ENCODE data around the gene SH2B3.

SH2B3 gene

DNA sequence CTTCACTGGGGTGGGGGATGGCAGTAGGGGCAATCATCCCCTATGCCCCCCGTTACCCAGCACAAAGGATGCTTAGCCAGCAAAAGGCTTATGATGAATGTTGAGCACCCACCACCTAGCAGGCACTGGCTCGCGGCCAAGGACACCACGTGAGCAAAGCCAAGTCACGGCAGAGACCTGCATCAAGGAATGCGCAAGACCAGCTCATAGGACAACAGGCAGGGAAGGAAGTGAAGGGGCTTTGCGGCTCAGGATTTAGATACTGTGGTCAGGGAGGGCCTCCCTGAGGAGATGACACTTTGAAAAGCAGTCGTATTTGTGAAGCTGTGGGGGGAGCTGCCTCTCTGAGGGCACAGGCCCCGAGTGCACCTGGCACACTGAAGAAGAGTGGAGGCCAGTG lies 32.8 kb downstream of the SH2B3 start:
- no peak for TF ChIP-seq ZFX (IDR thresholded peaks at IDR 0.05)
- TF ChIP-seq, protein P1, sequence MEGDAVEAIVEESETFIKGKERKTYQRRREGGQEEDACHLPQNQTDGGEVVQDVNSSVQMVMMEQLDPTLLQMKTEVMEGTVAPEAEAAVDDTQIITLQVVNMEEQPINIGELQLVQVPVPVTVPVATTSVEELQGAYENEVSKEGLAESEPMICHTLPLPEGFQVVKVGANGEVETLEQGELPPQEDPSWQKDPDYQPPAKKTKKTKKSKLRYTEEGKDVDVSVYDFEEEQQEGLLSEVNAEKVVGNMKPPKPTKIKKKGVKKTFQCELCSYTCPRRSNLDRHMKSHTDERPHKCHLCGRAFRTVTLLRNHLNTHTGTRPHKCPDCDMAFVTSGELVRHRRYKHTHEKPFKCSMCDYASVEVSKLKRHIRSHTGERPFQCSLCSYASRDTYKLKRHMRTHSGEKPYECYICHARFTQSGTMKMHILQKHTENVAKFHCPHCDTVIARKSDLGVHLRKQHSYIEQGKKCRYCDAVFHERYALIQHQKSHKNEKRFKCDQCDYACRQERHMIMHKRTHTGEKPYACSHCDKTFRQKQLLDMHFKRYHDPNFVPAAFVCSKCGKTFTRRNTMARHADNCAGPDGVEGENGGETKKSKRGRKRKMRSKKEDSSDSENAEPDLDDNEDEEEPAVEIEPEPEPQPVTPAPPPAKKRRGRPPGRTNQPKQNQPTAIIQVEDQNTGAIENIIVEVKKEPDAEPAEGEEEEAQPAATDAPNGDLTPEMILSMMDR (conservative IDR thresholded peaks at IDR 0.05): no peak
- H3K27ac ChIP-seq: no peak overlapping the region

DNA sequence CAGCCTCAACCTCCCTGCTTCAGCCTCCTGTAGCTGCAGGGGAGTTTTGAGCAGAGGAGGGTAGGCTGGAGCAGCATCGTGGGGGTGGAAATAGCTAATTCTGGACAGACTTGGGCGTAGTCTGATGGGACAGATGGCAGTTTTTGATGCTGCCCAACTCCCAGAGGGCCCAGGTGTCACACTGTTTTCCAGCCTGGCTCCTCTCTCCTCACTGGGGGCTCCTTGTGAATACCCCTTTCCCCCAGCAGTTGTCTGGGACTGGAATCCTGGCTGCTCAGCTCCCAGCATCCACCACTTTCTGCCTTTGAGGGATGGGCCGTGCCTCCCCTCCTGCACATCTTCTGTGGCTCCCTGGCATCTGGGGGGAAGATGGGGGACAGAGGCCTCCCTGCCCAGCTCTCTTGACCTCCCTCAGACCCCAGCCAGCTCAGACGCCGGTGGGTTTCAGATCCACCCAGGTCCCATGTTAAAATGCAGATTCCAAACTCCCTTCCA lies 34.0 kb downstream of the SH2B3 start:
- no peak for TF ChIP-seq ZFX (IDR thresholded peaks at IDR 0.05)
- TF ChIP-seq, protein P1 (conservative IDR thresholded peaks at IDR 0.05): no peak
- no peak overlapping the region for H3K27ac ChIP-seq

DNA sequence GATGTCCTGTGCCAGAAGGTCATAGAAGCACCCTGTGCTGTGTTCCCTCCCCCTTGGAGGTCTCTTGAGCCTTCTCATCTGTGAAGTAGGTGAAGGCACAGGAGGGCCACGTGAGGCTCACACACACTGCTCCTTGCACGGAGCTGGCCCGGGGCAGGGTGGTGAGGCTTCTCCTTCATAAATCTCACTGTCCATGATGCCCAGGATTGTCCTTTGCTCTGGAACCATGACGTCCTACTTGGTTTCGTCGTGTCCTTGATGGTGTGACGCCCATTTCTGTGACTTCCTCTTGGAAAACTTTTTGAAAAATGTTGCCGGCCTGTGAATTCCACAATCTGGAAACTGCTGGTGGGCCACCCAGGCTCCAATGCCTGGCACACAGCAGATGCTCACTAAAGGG lies 34.4 kb downstream of the SH2B3 start:
- H3K27ac ChIP-seq: no peak overlapping the region
- no peak for TF ChIP-seq ZFX (IDR thresholded peaks at IDR 0.05)
- TF ChIP-seq, protein P1 (conservative IDR thresholded peaks at IDR 0.05): no peak

DNA sequence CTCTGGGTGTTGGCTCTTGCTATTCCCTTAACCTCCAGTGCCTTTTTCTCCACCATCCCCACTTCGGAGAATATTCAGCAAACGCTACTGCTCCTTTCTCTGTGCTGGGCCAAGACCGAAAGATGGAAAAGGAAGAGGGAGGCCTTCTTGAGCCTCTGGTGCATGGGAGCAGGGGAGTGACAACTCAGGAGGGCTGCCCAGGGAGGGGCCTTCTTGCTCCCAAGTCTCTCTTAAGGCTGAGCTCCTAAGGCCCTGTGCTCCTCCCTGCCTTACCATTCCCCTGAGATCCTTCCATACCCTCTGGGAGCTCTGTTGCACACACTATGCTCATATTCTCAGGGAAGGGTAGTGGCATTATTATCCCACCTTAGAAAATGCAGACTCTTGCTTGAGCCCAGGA lies 34.9 kb downstream of the SH2B3 start:
- H3K27ac ChIP-seq: no peak overlapping the region
- TF ChIP-seq, protein P1 (conservative IDR thresholded peaks at IDR 0.05): no peak
- no peak for TF ChIP-seq ZFX (IDR thresholded peaks at IDR 0.05)

DNA sequence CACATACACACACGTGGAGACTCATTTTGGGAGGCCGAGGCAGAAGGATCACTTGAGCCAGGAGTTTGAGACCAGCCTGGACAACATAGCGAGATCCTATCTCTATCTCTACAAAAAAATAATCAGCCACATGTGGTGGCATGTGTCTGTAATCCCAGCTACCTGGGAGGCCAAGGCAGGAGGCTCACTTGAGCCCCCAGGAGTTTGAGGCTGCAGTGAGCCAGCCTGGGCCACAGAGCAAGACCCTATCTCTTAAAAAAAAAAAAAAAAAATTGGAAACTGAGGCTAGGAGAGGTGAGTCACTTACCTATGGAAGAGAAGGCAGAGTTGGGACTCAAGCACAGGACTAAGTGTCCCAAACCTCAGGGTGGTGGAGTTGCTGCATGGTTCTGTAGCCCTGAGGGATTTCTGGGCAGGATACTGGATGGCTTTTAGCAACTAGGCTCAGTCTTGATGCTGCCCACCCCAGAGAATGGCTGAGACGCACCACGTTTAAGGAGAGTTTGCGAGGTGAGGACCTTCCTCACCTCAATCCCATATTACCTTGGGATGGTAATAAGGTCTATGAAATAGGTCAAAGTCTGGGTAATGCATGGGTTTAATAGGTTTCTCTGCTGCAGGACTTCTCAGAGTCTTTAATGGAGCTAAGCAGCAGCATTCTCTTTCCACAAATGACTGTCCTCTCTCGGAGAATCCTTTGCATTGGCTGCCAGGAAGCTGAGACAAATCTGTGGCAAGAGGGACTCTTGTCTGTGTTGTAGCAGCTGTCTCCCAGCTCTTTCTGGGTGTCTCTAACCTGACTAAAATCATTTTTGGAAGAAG lies 35.6 kb downstream of the SH2B3 start:
- no peak for TF ChIP-seq ZFX (IDR thresholded peaks at IDR 0.05)
- TF ChIP-seq, protein P1 (conservative IDR thresholded peaks at IDR 0.05): no peak
- H3K27ac ChIP-seq: no peak overlapping the region

DNA sequence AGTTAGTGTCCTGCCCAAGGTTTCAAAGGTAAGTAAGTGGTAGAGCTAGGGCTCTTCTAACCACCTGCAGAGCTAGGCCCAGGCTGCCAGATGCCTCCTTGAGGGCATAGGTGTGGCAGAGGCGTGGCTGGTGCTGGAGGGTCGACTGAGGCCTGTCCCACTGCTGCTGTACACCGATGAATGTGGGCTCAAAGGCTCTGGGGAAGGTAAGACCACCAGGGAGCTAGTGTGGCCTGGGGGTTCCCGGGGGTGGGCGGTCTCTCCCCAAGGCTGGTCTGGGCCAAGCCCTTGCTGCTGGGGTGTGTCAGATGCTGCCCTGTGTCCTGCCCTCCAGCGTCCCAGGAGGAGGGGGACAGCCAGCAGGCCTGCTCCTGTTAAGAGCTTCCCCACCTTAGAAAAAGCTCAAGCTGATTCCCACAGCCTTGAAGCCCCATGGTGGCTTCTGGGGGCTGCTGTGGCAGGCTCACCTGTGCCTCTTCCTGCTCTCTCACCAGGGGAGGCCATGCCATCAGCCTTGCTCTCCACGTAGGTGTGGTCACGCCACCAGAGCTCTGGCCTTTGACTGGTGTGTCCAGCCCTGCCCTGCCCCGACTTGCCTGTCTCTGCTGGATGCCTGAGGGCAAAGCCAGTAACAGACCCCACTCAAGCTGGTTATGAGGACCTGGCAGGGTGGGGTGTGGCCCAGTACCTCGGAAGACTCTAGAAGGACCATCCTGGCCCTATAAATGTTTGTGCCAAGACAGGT lies 36.8 kb downstream of the SH2B3 start:
- no peak for TF ChIP-seq ZFX (IDR thresholded peaks at IDR 0.05)
- TF ChIP-seq, protein P1 (conservative IDR thresholded peaks at IDR 0.05): no peak
- H3K27ac ChIP-seq: no peak overlapping the region

DNA sequence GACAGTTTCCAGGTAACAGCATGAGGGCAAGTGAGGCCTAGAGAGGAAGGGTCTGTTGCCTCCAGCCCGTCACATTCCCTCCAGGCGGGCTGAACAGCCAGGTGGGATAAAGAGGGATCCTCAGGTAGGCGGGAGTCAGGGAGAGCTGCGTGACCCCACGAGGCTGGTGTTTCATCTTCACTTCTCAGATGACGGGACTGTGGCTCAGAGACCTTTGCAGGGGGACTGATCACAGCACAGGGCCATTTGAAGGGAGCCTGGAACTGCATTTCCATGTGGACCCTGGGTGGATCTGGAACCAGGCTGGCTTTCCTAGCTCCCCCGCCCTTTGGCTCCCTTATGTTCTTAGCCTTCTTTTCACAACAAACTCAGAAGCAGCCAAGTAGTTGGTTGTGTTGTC lies 37.4 kb downstream of the SH2B3 start:
- no peak for TF ChIP-seq ZFX (IDR thresholded peaks at IDR 0.05)
- TF ChIP-seq, protein P1 (conservative IDR thresholded peaks at IDR 0.05): no peak
- H3K27ac ChIP-seq: no peak overlapping the region
